HG03097 (cell line): Measurements from ENCODE around the gene ASPM.
"Not testable (repeated sequence)": the region's sequence is repeated elsewhere in the genome, so short reads cannot be mapped to it uniquely, and the experiment has no call there.

ENCODE experiments used
- ATAC-seq: cut with Tn5 transposase; IDR thresholded peaks from one replicate; pipeline ENCODE4 v1.9.1; 2021; ENCODE audit not compliant: unreplicated experiment, low FRiP score

ASPM gene

GRCh38 chr1:197144570-197145325, 1.7 kb downstream of the ASPM start:
- no peak for ATAC-seq

GRCh38 chr1:197143276-197143675, 3.2 kb downstream of the ASPM start:
- no peak for ATAC-seq

- ATAC-seq = no peak
Observed at GRCh38 chr1:197141575-197141974, 4.9 kb downstream of the ASPM start.

GRCh38 chr1:197140121-197140520, 6.3 kb downstream of the ASPM start:
- ATAC-seq = no peak

- ATAC-seq = no peak
Observed at GRCh38 chr1:197139169-197139568, 7.3 kb downstream of the ASPM start.

GRCh38 chr1:197137322-197137721, 9.1 kb downstream of the ASPM start:
- ATAC-seq = no peak

- no peak for ATAC-seq
Observed at GRCh38 chr1:197130677-197131304, 15.7 kb downstream of the ASPM start.

GRCh38 chr1:197129698-197130097, 16.8 kb downstream of the ASPM start:
- ATAC-seq = no peak

- no peak for ATAC-seq
Observed at GRCh38 chr1:197127246-197127912, 19.1 kb downstream of the ASPM start.

GRCh38 chr1:197126691-197127090, 19.8 kb downstream of the ASPM start:
- ATAC-seq = no peak

- no peak for ATAC-seq
Observed at GRCh38 chr1:197124376-197124775, 22.1 kb downstream of the ASPM start.

- no peak for ATAC-seq
Observed at GRCh38 chr1:197116156-197116555, 30.3 kb downstream of the ASPM start.

- ATAC-seq = no peak
Observed at GRCh38 chr1:197106869-197107268, 39.6 kb downstream of the ASPM start.

GRCh38 chr1:197103300-197103699, 43.2 kb downstream of the ASPM start:
- no peak for ATAC-seq

GRCh38 chr1:197101978-197102377, 44.5 kb downstream of the ASPM start:
- no peak for ATAC-seq

- no peak for ATAC-seq
Observed at GRCh38 chr1:197100677-197101076, 45.8 kb downstream of the ASPM start.

GRCh38 chr1:197099444-197099843, 47.0 kb downstream of the ASPM start:
- no peak for ATAC-seq

- not testable (repeated sequence) for ATAC-seq
Observed at GRCh38 chr1:197096971-197097370, 49.5 kb downstream of the ASPM start.

- ATAC-seq = no peak
Observed at GRCh38 chr1:197096137-197096536, 50.3 kb downstream of the ASPM start.

- no peak for ATAC-seq
Observed at GRCh38 chr1:197093226-197093885, 53.1 kb downstream of the ASPM start.

- no peak for ATAC-seq
Observed at GRCh38 chr1:197092491-197093023, 53.9 kb downstream of the ASPM start.
